Measurements from ENCODE around the gene CORO7.

GRCh38 chr16:4414187-4414917, 2.0 kb downstream of the CORO7 start:
- TF ChIP-seq EZH2 (IDR thresholded peaks at IDR 0.05; ENCODE audit: borderline replicate concordance, low read length) (no peak), CTCF (conservative IDR thresholded peaks at IDR 0.05 in 1 of 2, IDR thresholded peaks at IDR 0.05 in 1 of 2; ENCODE audit: extremely low read depth in 1 of 2, insufficient read depth in 1 of 2, low read depth in 1 of 2, low read length in 2 of 2) (no peak)
